ENCODE measurements around the gene SPDYE4. TPM values are rescaled to one million over a fixed set of nuclear protein-coding genes. Genes with fewer than 3 reads are reported as not detected.

SPDYE4 gene
- total and polyA plus RNA-seq, 2 experiments from 2014 or later, result not detected

DNA sequence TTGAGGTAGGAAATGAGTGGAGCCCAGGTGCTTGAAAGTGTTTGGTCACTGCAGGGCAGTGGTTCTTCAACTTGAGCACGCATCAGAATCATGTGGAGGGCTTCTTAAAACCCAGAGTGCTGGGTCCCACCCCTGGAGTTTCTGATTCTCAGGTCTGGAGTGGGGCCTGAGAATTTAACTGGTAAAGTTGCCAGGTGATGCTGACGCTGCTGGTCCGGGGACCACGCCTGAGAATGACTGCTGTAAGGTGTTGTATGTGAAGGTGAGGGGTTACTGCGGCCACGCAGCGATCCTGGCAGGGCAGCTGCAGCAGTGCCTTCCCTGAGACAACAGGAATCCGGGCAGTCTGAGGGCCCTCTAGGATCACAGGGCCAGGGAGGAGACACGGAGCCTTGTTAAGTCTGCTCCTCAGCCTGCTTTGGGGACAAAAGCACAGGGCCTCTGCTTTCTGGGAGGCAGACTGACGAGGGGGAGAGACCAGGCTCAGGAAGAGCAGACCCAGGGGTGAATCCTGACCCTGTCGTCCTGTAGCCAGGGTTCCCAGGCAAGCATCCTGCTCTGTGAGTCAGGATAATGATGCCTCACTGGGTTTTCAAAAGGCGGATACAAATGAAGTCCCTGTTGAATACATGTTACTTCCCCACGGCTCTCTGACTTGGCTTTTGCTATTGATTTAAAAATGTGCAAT, 30.0 kb downstream of the SPDYE4 start:
- Mint-ChIP-seq H3K36me3 (ENCODE audit: low read depth) (no peaks in the 10 kb centered on the region), H3K4me1 (0 out of 3 replicates have a peak, but pooled peaks cover 2% of the 10 kb centered on the region), H3K27me3 (ENCODE audit: insufficient read depth, low read depth, poor library complexity) (no peaks in the 10 kb centered on the region), H3K4me3 (no peak overlapping the region), H3K9me3 (no peaks in the 10 kb centered on the region), H3K27ac (0 out of 2 replicates have a peak overlapping the region, but pooled peaks have one; percentile 36)
- Histone ChIP-seq H3K79me2 (replicated peaks; ENCODE audit: insufficient read depth) (no peaks in the 10 kb centered on the region), H3K36me3 (ENCODE audit: insufficient read depth) (no peaks in the 10 kb centered on the region), H3K4me3 (no peak overlapping the region), H3F3A (replicated peaks; ENCODE audit: low read depth) (no peaks in the 10 kb centered on the region), H3K27me3 (ENCODE audit: insufficient read depth) (no peaks in the 10 kb centered on the region), H3K4me2 (no peak overlapping the region), H2AFZ (peak overlapping the region; percentile 74; the same call in 1 of the 2 replicates), H3K27ac (ENCODE audit: low read depth) (no peak overlapping the region), H3K9me2 (ENCODE audit: insufficient read depth) (0 out of 2 replicates have a peak, but pooled peaks cover 2% of the 10 kb centered on the region), H3K4me1 (ENCODE audit: insufficient read depth) (no peaks in the 10 kb centered on the region), H4K20me1 (replicated peaks; ENCODE audit: insufficient read depth) (no peaks in the 10 kb centered on the region)
- TF ChIP-seq NANOG (IDR thresholded peaks at IDR 0.05; ENCODE audit: borderline replicate concordance), result no peak
- no peak for TF ChIP-seq CREB1 (CRISPR knock-in tag; IDR thresholded peaks at IDR 0.05; ENCODE audit: low read depth)
- TF ChIP-seq, protein P1, sequence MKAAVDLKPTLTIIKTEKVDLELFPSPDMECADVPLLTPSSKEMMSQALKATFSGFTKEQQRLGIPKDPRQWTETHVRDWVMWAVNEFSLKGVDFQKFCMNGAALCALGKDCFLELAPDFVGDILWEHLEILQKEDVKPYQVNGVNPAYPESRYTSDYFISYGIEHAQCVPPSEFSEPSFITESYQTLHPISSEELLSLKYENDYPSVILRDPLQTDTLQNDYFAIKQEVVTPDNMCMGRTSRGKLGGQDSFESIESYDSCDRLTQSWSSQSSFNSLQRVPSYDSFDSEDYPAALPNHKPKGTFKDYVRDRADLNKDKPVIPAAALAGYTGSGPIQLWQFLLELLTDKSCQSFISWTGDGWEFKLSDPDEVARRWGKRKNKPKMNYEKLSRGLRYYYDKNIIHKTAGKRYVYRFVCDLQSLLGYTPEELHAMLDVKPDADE (IDR thresholded peaks at IDR 0.05), result no peak
- TF ChIP-seq, protein P2, sequence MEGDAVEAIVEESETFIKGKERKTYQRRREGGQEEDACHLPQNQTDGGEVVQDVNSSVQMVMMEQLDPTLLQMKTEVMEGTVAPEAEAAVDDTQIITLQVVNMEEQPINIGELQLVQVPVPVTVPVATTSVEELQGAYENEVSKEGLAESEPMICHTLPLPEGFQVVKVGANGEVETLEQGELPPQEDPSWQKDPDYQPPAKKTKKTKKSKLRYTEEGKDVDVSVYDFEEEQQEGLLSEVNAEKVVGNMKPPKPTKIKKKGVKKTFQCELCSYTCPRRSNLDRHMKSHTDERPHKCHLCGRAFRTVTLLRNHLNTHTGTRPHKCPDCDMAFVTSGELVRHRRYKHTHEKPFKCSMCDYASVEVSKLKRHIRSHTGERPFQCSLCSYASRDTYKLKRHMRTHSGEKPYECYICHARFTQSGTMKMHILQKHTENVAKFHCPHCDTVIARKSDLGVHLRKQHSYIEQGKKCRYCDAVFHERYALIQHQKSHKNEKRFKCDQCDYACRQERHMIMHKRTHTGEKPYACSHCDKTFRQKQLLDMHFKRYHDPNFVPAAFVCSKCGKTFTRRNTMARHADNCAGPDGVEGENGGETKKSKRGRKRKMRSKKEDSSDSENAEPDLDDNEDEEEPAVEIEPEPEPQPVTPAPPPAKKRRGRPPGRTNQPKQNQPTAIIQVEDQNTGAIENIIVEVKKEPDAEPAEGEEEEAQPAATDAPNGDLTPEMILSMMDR (conservative IDR thresholded peaks at IDR 0.05; ENCODE audit: low read depth in 2 of 2), result no peak
- TF ChIP-seq POLR2AphosphoS5 (IDR thresholded peaks at IDR 0.05; ENCODE audit: low read depth), result no peak
- TF ChIP-seq ZNF331 (CRISPR knock-in tag; IDR thresholded peaks at IDR 0.05; ENCODE audit: low read depth), result no peak
- TF ChIP-seq ZNF114 (CRISPR knock-in tag; IDR thresholded peaks at IDR 0.05), result no peak
- TF ChIP-seq EZH2 (IDR thresholded peaks at IDR 0.05; ENCODE audit: low read depth, unreplicated experiment), result no peak
- TF ChIP-seq REST (IDR thresholded peaks at IDR 0.05; ENCODE audit: unreplicated experiment), result no peak
- no peak for DNase-seq (ENCODE audit: low spot score)
- ATAC-seq, result peak; percentile 28; the same call in 1 of the 3 replicates
